Esophagus muscularis mucosa (tissue), 4 donors: ENCODE data around the gene CXXC5. TPM values are rescaled to one million over a fixed set of nuclear protein-coding genes. Genes with fewer than 3 reads are reported as not detected.

Experiments used
- DNase-seq: peaks from one replicate; pipeline ENCODE4 v3.0.0-alpha.2; 2017; ENCODE audit errors: extremely low spot score
- H3K27ac ChIP-seq, 4 donors: fragments of 200-600 bp; sonication (generic); replicated peaks in 1 of 4; 1 replicate in 3 of 4; 2 replicates in 1 of 4; pipeline ENCODE4 v1.5.1; 2016 to 2019; ENCODE audit warnings: mild to moderate bottlenecking in 1 of 4
- H3K27me3 ChIP-seq, 4 donors: fragments of 200-600 bp; sonication (generic); one replicate each; pipeline versions ENCODE4 v1.5.1 to v1.6.0; 2016 to 2019
- H3K36me3 ChIP-seq, 4 donors: fragments of 200-600 bp; sonication (generic); one replicate each; pipeline ENCODE4 v1.5.1; 2016 to 2019
- H3K4me1 ChIP-seq, 4 donors: fragments of 200-600 bp; sonication (generic); one replicate each; pipeline ENCODE4 v1.5.1; 2016 to 2019
- H3K4me3 ChIP-seq, 4 donors: fragments of 200-600 bp; sonication (generic); 1 replicate in 2 of 4; 2 replicates in 2 of 4; pipeline ENCODE4 v1.5.1; 2016 to 2019; ENCODE audit warnings: mild to moderate bottlenecking in 4 of 4, moderate library complexity in 1 of 4
- H3K9me3 ChIP-seq, 4 donors: fragments of 200-600 bp; sonication (generic); 1 replicate in 3 of 4; 2 replicates in 1 of 4; pipeline ENCODE4 v1.5.1; 2016 to 2019
- EP300 ChIP-seq: sonication (generic); formaldehyde crosslinking; IDR thresholded peaks from one replicate; pipeline ENCODE4 v1.6.1; 2017; ENCODE audit warnings: antibody characterized with exemption
- POLR2A ChIP-seq: fragments of 450-650 bp; IDR thresholded peaks from one replicate; pipeline ENCODE4 v1.6.1; 2017; ENCODE audit warnings: antibody characterized with exemption, moderate library complexity, mild to moderate bottlenecking, low read depth
- POLR2AphosphoS5 ChIP-seq, 2 donors: sonication (generic); formaldehyde crosslinking; IDR thresholded peaks; one replicate each; pipeline ENCODE4 v1.6.1; 2017; ENCODE audit warnings: antibody characterized with exemption in 2 of 2
- WGBS: methylation state at CpG from one replicate; pipeline ENCODE4 v1.1.5; 2018; 5-methylcytosine and 5-hydroxymethylcytosine counted together
- intact Hi-C: fragments of 100-400 bp; cut with DNase I; formaldehyde crosslinking; loops from one replicate; pipeline ENCODE4 v1.15.1; 2023
- total RNA-seq, 4 donors: library from RNA; depleted of rRNA; stranded (reverse); fragments of >200 nt; gene quantifications; one replicate each; pipeline versions ENCODE4 v1.1.0 to v1.2.1, GENCODE V29; 2016
- TF ChIP-seq, protein P1 (sequence below), 3 experiments: fragments of 200-600 bp in 2 of 3; fragments of 450-650 bp in 1 of 3; sonication (generic) in 2 of 3; IDR thresholded peaks; one replicate each; pipeline ENCODE4 v1.5.1; 2017 to 2019; ENCODE audit warnings: antibody characterized with exemption in 3 of 3, mild to moderate bottlenecking in 2 of 3, moderate library complexity in 1 of 3

CXXC5 gene
- total RNA-seq, 4 donors from 2014 or later, result 22.0 to 32.4 (median 27.8) TPM

DNA sequence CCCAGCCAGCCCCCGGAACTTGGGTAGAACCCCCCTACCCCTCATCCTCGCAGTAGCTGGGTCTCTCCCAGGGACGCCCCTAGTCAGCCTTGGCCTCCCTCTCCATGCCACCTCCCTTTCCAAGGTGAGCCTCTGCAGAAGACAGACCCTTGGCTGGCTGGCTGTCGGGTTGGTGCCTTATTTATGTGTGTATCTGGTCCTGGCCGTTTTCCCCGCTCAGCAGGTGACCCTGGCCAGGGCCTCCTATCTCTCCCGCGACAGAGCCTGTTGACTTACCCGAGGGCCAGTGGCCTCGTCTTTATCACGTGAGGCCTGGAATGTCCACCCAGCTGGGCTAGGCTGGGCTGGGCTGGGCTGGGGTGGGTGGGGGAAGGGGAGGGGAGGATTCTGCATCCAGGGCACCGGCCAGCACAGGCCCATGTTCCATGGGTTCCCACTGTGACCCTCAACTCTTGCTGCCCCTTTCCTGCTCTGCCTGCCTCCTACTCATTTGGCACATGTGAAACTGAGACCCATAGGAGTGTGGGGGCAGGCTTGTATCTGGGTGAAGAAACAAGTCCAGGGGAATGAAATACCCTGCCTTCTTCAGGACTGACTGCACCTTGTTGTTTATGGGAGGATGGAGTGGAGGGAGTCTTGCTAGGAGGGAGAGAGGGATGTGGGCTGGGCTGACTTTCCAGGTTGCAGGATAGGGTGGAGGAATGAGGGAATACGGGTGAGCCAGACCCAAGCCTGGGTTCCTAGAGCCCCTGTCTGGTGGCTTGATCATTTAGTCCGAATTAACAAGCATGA lies 3.1 kb downstream of the CXXC5 start:
- Histone ChIP-seq H3K27ac (peak overlapping the region; percentile 89 to 95 (median 91)), H3K4me1 (peaks cover 71 to 95% (median 92%) of the 10 kb centered on the region in 4 donors), H3K27me3 (peaks cover 0 to 23% (median 0%) of the 10 kb centered on the region in 4 donors), H3K9me3 (no peaks in the 10 kb centered on the region), H3K4me3 (peak overlapping the region; percentile 87 to 96 (median 90)), H3K36me3 (no peaks in the 10 kb centered on the region)
- intact Hi-C loops, result no loop called here
- 43% methylated on average over 14 of the region's 14 CpGs for WGBS
- TF ChIP-seq POLR2AphosphoS5 (IDR thresholded peaks at IDR 0.05) (peak; percentile 37 to 68), POLR2A (peak; percentile 51), EP300 (no peak)
- TF ChIP-seq, protein P1, sequence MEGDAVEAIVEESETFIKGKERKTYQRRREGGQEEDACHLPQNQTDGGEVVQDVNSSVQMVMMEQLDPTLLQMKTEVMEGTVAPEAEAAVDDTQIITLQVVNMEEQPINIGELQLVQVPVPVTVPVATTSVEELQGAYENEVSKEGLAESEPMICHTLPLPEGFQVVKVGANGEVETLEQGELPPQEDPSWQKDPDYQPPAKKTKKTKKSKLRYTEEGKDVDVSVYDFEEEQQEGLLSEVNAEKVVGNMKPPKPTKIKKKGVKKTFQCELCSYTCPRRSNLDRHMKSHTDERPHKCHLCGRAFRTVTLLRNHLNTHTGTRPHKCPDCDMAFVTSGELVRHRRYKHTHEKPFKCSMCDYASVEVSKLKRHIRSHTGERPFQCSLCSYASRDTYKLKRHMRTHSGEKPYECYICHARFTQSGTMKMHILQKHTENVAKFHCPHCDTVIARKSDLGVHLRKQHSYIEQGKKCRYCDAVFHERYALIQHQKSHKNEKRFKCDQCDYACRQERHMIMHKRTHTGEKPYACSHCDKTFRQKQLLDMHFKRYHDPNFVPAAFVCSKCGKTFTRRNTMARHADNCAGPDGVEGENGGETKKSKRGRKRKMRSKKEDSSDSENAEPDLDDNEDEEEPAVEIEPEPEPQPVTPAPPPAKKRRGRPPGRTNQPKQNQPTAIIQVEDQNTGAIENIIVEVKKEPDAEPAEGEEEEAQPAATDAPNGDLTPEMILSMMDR (IDR thresholded peaks at IDR 0.05), result no peak
- no peak for DNase-seq

DNA sequence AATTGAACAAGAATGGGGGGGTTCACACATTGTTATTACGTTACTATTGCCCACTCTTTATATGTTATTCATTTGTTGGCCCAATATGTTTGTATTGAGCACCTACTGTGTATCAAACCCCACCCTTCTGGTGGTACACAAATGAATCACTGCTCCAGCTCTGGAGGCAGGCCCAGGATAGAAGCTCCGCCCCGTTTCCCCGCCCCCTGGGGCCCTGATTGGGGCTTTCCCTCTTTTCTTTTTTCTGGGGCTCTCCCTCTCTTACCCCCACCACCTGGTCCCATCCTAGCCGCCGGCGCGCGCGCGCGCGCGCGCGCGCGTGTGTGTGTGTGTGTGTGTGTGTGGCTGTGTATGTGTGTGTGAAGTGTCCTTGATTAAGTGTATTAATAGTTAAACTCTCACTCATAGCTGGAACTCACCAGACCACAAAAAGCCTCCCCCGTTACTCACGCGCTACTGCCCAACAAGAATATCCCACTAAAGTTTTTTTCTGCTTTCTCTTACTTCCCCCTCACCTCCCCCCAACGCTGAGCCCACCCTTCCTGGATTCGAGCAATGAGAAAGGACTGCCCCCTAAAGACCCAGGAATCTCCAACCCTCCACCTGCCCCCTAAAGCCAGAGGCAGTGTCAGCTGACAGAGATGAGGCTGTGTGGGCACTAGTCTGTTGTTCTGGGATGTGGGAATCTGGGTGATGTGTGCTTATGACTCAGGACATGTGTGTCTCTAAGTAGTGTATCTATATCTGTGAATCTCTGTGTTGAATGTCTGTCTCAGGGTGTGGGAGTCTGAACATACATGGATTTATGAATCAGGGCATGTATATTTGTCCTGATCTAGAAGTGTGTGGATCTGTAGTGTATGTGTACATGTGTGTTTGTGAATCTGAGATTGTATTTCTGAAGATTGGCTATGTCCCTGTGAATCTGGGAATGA lies 4.0 kb downstream of the CXXC5 start:
- DNase-seq, result peak; percentile 95
- 17% methylated on average over 23 of the region's 23 CpGs for WGBS
- Histone ChIP-seq H3K9me3 (no peaks in the 10 kb centered on the region), H3K27ac (peak overlapping the region; percentile 89 to 95 (median 91)), H3K27me3 (peaks cover 0 to 23% (median 0%) of the 10 kb centered on the region in 4 donors), H3K4me3 (peak overlapping the region; percentile 10 to 96 (median 54)), H3K36me3 (no peaks in the 10 kb centered on the region), H3K4me1 (peaks cover 76 to 98% (median 95%) of the 10 kb centered on the region in 4 donors)
- intact Hi-C loops, result no loop called here
- TF ChIP-seq POLR2A (no peak), POLR2AphosphoS5 (IDR thresholded peaks at IDR 0.05) (no peak), EP300 (no peak)
- TF ChIP-seq, protein P1 (IDR thresholded peaks at IDR 0.05), result no peak

DNA sequence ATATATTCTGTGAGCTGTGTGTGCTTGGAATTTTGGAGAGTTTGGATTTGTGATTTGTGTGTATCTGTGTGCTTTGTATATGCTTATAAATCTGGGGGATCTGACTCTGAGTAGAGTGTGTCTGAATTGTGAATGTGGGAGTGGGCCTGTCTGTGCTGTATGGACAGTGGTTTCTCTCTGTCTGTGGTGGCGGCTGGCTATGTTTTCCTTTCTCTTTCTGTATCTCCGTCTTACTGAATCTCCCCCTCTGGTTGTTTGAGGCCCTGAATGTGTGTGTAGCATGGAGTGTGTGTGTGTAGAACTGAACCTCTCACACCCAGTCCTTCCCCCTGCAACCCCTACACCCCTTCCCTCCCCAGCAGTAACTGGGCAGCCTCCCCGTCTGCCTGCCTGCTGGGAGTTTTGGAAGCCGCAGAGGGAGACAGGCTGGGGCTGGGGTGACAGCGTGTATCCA lies 4.7 kb downstream of the CXXC5 start:
- Histone ChIP-seq H3K4me3 (peak overlapping the region; percentile 1 to 89 (median 23)), H3K9me3 (no peaks in the 10 kb centered on the region), H3K27me3 (peaks cover 0 to 23% (median 0%) of the 10 kb centered on the region in 4 donors), H3K27ac (peak overlapping the region; percentile 89 to 95 (median 91)), H3K4me1 (peaks cover 76 to 98% (median 95%) of the 10 kb centered on the region in 4 donors), H3K36me3 (no peaks in the 10 kb centered on the region)
- DNase-seq, result no peak
- WGBS, result 28% methylated on average over 4 of the region's 5 CpGs
- TF ChIP-seq POLR2AphosphoS5 (IDR thresholded peaks at IDR 0.05) (no peak), EP300 (no peak), POLR2A (no peak)
- TF ChIP-seq, protein P1 (IDR thresholded peaks at IDR 0.05), result no peak
- intact Hi-C loops, result no loop called here

DNA sequence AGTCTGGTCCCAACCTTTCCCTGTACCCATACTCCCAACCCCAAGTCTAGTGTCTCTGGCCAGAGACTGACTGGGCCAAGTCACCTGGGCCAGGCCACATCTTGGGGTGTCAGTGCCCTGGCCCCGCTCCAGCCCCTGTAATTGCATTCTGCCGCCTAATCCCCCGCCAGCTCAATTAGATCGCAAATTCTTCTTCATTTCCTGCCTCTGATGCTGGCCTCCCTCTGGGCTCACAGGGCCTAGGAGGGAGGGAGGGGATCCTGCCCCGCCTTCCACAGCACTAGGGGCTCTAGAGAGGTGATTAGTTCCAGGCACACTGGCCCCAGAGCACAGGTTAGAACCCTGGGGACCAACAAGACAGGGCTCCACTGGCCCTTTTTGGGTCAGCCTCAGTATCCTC lies 5.5 kb downstream of the CXXC5 start:
- no peak overlapping the region for H3K4me3 ChIP-seq
- intact Hi-C loops, result no loop called here
- no peak for DNase-seq
- WGBS, result 76% methylated on average over 4 of the region's 5 CpGs
- H3K36me3 ChIP-seq, result no peaks in the 10 kb centered on the region
- TF ChIP-seq POLR2AphosphoS5 (IDR thresholded peaks at IDR 0.05), result no peak
- TF ChIP-seq, protein P1 (IDR thresholded peaks at IDR 0.05), result no peak
- no peak for TF ChIP-seq POLR2A
- TF ChIP-seq EP300, result no peak
- peaks cover 82 to 100% (median 100%) of the 10 kb centered on the region in 4 donors for H3K4me1 ChIP-seq
- peak overlapping the region; percentile 89 to 95 (median 91) for H3K27ac ChIP-seq
- no peaks in the 10 kb centered on the region for H3K9me3 ChIP-seq
- H3K27me3 ChIP-seq, result peaks cover 0 to 23% (median 0%) of the 10 kb centered on the region in 4 donors
